ENCODE results near the gene PLS3.

GRCh38 chrX:115602308-115602707, 41.3 kb downstream of the PLS3 start:
- TF ChIP-seq POLR2A (IDR thresholded peaks at IDR 0.05; ENCODE audit: low read length) (no peak), GATA1 (IDR thresholded peaks at IDR 0.05; ENCODE audit: low read depth, low read length) (no peak)

Measured in erythroblast (primary cell).